HG02571 (cell line): Measurements from ENCODE around the gene MANBA.

Source experiments
- ATAC-seq: cut with Tn5 transposase; IDR thresholded peaks from one replicate; pipeline ENCODE4 v1.9.1; 2021; ENCODE audit warnings: mild to moderate bottlenecking, moderate library complexity; ENCODE audit not compliant: unreplicated experiment

Gene MANBA

GRCh38 chr4:102598762-102599374 lies 161.9 kb downstream of the MANBA start:
- peak; percentile 51 for ATAC-seq

DNA sequence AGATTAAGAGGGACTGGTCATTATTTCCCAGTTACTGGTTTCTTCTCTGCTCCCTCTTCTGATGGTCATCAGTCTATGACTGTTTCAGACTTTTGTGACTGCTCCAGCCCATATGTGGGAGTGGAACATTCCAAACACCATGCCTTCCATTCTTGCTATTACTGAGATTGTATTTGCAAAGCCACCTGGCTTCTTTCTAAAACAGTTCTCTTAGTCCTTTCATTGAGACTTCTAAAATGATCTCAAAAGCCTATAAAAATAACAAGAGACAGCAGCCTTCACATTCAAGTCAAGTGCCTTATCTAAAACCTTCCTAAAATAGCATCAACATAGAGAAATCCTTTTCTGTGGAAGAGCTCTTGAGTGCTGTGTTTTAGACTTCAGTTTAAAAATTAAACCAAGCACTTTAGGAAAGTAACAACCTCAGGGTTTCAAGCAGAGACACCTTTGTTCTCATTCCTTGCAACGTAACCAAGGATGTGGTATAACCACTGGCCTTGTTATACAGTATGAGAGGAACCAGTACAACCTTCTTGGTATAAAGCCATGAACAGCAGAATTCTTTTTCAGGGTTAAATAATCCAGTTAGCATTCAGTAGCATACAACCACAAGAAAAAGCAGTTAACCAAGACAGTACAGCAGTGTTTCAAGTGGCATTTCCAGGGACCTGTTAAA lies 162.5 kb downstream of the MANBA start:
- ATAC-seq = peak; percentile 44

GRCh38 chr4:102596532-102596931 lies 164.2 kb downstream of the MANBA start:
- no peak for ATAC-seq

DNA sequence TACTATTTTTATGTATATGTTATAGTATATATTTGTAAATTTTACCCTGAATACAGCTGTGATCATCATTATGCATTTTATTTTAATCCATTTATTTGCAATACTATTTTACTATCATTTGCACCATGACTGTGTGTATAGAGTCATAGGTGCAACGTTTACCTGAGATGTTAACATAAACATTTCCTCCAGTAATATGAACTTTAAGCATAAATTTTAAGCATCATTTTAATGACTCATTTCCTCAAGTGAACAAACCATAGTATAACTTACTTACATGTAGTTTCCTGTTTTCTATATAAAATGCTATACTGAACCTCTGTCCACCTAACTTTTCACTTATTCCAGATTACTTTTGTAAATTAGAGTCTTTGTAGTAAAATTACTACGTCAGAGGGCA lies 166.8 kb downstream of the MANBA start:
- ATAC-seq = no peak

DNA sequence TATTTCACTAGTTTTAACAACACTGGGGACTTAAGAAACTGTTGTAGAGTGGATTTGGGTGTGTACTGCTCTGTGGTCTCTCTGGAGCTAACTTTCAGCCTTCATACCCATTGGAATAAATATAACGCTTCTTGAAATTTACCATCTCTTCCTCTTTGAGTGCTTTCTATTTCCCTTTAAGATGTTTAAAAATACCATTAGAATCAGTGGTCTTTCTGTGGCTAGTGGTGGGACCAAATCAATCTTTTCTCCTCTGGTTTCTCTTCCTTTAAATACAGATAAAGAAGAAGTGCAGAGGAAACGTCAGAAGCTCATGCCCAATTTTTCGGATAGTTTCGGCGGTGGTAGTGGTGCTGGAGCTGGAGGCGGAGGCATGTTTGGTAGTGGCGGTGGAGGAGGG lies 167.6 kb downstream of the MANBA start:
- ATAC-seq = no peak

GRCh38 chr4:102592256-102592655 lies 168.5 kb downstream of the MANBA start:
- ATAC-seq = no peak

DNA sequence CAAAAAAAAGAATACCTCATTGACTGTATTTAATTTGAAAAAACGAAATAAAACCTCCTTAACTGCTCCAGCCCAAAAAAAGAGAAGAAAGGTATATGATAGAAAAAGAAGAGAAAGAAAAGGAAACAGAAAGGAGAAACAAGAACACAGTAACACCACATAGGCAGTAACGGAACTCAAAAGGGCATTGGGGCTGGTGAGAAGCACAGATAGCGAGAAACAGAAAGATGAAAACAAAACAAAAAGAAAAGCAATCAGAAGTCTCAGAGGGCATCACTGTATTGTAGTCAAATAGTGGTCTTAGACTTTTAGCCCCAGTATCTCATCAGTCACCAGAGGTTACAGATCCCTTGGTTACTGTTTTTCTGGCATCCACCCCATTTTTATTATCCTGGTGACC lies 171.0 kb downstream of the MANBA start:
- ATAC-seq = no peak

DNA sequence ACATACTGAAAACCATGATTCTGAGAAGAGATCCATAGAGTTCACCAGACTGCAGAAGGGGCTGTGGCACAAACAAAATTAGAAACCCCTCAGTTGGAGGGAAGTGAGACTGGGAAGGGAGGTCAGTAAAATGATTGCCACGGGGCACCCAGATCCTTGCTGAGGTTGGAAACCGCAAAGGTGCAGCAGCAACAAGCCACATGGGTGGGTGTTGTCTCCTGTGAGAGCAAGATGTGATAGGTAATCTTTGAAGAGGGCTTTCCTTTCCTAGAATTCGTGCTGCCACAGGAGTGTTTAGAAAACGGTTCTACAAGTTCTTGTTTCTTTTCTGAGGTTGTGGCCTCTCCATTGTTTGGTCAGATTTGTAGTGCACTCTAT lies 174.1 kb downstream of the MANBA start:
- no peak for ATAC-seq

GRCh38 chr4:102586002-102586643 lies 174.6 kb downstream of the MANBA start:
- ATAC-seq = no peak

DNA sequence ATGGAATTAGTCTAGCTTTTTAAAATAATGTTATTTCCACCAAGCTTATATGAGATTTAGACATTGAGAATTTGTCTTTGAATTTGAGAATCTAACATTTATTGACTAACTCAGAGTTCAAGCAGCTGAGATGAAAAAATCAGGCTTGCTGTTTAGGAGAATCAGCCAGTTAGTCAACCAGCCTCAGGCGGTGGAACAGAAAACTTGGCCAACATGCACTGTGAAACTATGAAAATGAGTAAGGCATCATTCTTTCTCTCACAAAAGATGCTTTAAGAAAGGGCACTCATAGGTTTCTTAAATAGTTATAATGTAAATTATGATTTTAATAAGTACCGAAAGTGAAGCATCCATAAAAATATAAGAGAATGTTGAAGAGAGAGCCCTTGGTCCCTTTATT lies 175.4 kb downstream of the MANBA start:
- ATAC-seq = no peak

GRCh38 chr4:102584091-102584490 lies 176.7 kb downstream of the MANBA start:
- no peak for ATAC-seq
